SK-N-SH treated with all-trans-retinoic acid at 6 μM for 48 hours (cell line): ENCODE measurements around the gene RELL1.

Experiments used
- ATAC-seq: fragments of 200-7000 bp; cut with Tn5 transposase; 3 replicates; pipeline ENCODE4 v1.9.1; 2020; ENCODE audit warnings: mild to moderate bottlenecking, moderate library complexity
- ARNTL ChIP-seq: fragments of 450-650 bp; formaldehyde crosslinking; IDR thresholded peaks from 2 replicates; pipeline ENCODE4 v1.5.0; 2020; ENCODE audit warnings: low read depth, mild to moderate bottlenecking, moderate library complexity, borderline replicate concordance
- BACH2 ChIP-seq: fragments of 250-450 bp; sonication (Bioruptor Pico); IDR thresholded peaks from 2 replicates; pipeline ENCODE4 v1.9.0; 2021; ENCODE audit warnings: mild to moderate bottlenecking, borderline replicate concordance
- CREB5 ChIP-seq: fragments of 250-450 bp; sonication (Bioruptor Pico); IDR thresholded peaks from 2 replicates; pipeline ENCODE4 v1.5.1; 2020; ENCODE audit warnings: low read depth, mild to moderate bottlenecking, moderate library complexity
- CSDC2 ChIP-seq: fragments of 250-450 bp; sonication (Bioruptor Pico); IDR thresholded peaks from 2 replicates; pipeline ENCODE4 v1.5.0; 2020; ENCODE audit warnings: mild to moderate bottlenecking, moderate library complexity
- CSRNP3 ChIP-seq: fragments of 250-450 bp; sonication (Bioruptor Pico); IDR thresholded peaks from 2 replicates; pipeline ENCODE4 v1.5.1; 2021; ENCODE audit warnings: mild to moderate bottlenecking, moderate library complexity
- ESRRG ChIP-seq: fragments of 250-450 bp; sonication (Bioruptor Pico); IDR thresholded peaks from 2 replicates; pipeline ENCODE4 v1.6.1; 2021; ENCODE audit warnings: mild to moderate bottlenecking
- GLIS3 ChIP-seq: fragments of 250-450 bp; sonication (Bioruptor Pico); IDR thresholded peaks from 2 replicates; pipeline ENCODE4 v1.5.0; 2020; ENCODE audit warnings: mild to moderate bottlenecking, moderate library complexity
- ISL1 ChIP-seq: fragments of 250-450 bp; sonication (Bioruptor Pico); IDR thresholded peaks from 2 replicates; pipeline ENCODE4 v2.1.2; 2022; ENCODE audit warnings: mild to moderate bottlenecking, moderate library complexity
- OSR1 ChIP-seq: fragments of 250-450 bp; sonication (Bioruptor Pico); IDR thresholded peaks from 2 replicates; pipeline ENCODE4 v1.8.0; 2022; ENCODE audit warnings: moderate library complexity, mild to moderate bottlenecking, inconsistent platforms
- PATZ1 ChIP-seq: fragments of 250-450 bp; sonication (Bioruptor Pico); IDR thresholded peaks from 2 replicates; pipeline ENCODE4 v1.8.0; 2020; ENCODE audit warnings: mild to moderate bottlenecking, moderate library complexity, borderline replicate concordance
- POU6F1 ChIP-seq: fragments of 250-450 bp; sonication (Bioruptor Pico); IDR thresholded peaks from 2 replicates; pipeline ENCODE4 v1.8.0; 2021; ENCODE audit warnings: low read depth, mild to moderate bottlenecking, moderate library complexity, borderline replicate concordance
- PPARA ChIP-seq: fragments of 250-450 bp; sonication (Bioruptor Pico); IDR thresholded peaks from 2 replicates; pipeline ENCODE4 v1.5.0; 2020; ENCODE audit warnings: mild to moderate bottlenecking, borderline replicate concordance
- SNAI2 ChIP-seq: fragments of 250-450 bp; sonication (Bioruptor Pico); IDR thresholded peaks from 2 replicates; pipeline ENCODE4 v1.5.0; 2020; ENCODE audit warnings: mild to moderate bottlenecking, moderate library complexity
- TCF4 ChIP-seq: fragments of 250-450 bp; sonication (Bioruptor Pico); IDR thresholded peaks from 2 replicates; pipeline ENCODE4 v1.8.0; 2021; ENCODE audit warnings: mild to moderate bottlenecking, moderate library complexity, borderline replicate concordance
- TOX ChIP-seq: fragments of 250-450 bp; sonication (Bioruptor Pico); IDR thresholded peaks from 2 replicates; pipeline ENCODE4 v1.8.0; 2021; ENCODE audit warnings: mild to moderate bottlenecking, moderate library complexity, borderline replicate concordance
- ZC3H10 ChIP-seq: fragments of 250-450 bp; sonication (Bioruptor Pico); IDR thresholded peaks from 2 replicates; pipeline ENCODE4 v1.5.1; 2021; ENCODE audit warnings: mild to moderate bottlenecking, moderate library complexity
- ZFP3 ChIP-seq: fragments of 250-450 bp; sonication (Bioruptor Pico); IDR thresholded peaks from 2 replicates; pipeline ENCODE4 v1.5.0; 2020; ENCODE audit warnings: mild to moderate bottlenecking, moderate library complexity
- ZFP30 ChIP-seq: fragments of 450-650 bp; formaldehyde crosslinking; IDR thresholded peaks from 2 replicates; pipeline ENCODE4 v1.5.0; 2022; ENCODE audit warnings: mild to moderate bottlenecking, moderate library complexity
- ZNF565 ChIP-seq: fragments of 450-650 bp; formaldehyde crosslinking; conservative IDR thresholded peaks from 2 replicates; pipeline ENCODE4 v1.5.0; 2020; ENCODE audit warnings: low read depth, mild to moderate bottlenecking, moderate library complexity
- ZNF70 ChIP-seq: fragments of 450-650 bp; formaldehyde crosslinking; IDR thresholded peaks from 2 replicates; pipeline ENCODE4 v1.5.0; 2020; ENCODE audit warnings: mild to moderate bottlenecking, moderate library complexity

RELL1 gene

GRCh38 chr4:37661772-37662171 is 24.4 kb downstream of the RELL1 start:
- peak; percentile 52 for ATAC-seq
- TF ChIP-seq ESRRG (CRISPR knock-in tag) (no peak), PATZ1 (CRISPR knock-in tag) (peak; percentile 44; the same call in 1 of the 2 replicates), ISL1 (CRISPR knock-in tag) (peak; percentile 26; the same call in 1 of the 2 replicates)

- no peak for ATAC-seq
- TF ChIP-seq CSDC2 (CRISPR knock-in tag), result no peak
- TF ChIP-seq ISL1 (CRISPR knock-in tag), result no peak
- TF ChIP-seq ESRRG (CRISPR knock-in tag), result no peak
- TF ChIP-seq ZFP3 (CRISPR knock-in tag), result no peak
- TF ChIP-seq ARNTL (CRISPR knock-in tag), result no peak
- no peak for TF ChIP-seq BACH2 (CRISPR knock-in tag)
- no peak for TF ChIP-seq ZNF70
- no peak for TF ChIP-seq CREB5
- no peak for TF ChIP-seq GLIS3 (CRISPR knock-in tag)
- TF ChIP-seq CSRNP3 (CRISPR knock-in tag), result no peak
- TF ChIP-seq ZFP30 (CRISPR knock-in tag), result no peak
- no peak for TF ChIP-seq OSR1 (CRISPR knock-in tag)
These were observed 26.5 kb downstream of the RELL1 start for GRCh38 chr4:37659696-37660095.

- no peak for TF ChIP-seq PATZ1 (CRISPR knock-in tag)
- TF ChIP-seq CSDC2 (CRISPR knock-in tag), result no peak
- TF ChIP-seq OSR1 (CRISPR knock-in tag), result no peak
- no peak for TF ChIP-seq PPARA (CRISPR knock-in tag)
- TF ChIP-seq TOX (CRISPR knock-in tag), result no peak
- no peak for TF ChIP-seq ZFP3 (CRISPR knock-in tag)
- TF ChIP-seq ZFP30 (CRISPR knock-in tag), result no peak
- TF ChIP-seq ZC3H10 (CRISPR knock-in tag), result no peak
- no peak for TF ChIP-seq TCF4 (CRISPR knock-in tag)
- TF ChIP-seq ZNF70, result no peak
- ATAC-seq, result no peak
These were observed 29.5 kb downstream of the RELL1 start for GRCh38 chr4:37656649-37657048.

GRCh38 chr4:37653601-37654000 is 32.6 kb downstream of the RELL1 start:
- TF ChIP-seq PPARA (CRISPR knock-in tag) (no peak), ZNF70 (no peak), PATZ1 (CRISPR knock-in tag) (no peak), SNAI2 (CRISPR knock-in tag) (no peak), ISL1 (CRISPR knock-in tag) (no peak), ZFP30 (CRISPR knock-in tag) (no peak), POU6F1 (CRISPR knock-in tag) (no peak), TOX (CRISPR knock-in tag) (no peak), BACH2 (CRISPR knock-in tag) (no peak), TCF4 (CRISPR knock-in tag) (no peak), GLIS3 (CRISPR knock-in tag) (no peak), ESRRG (CRISPR knock-in tag) (no peak), CSDC2 (CRISPR knock-in tag) (no peak), OSR1 (CRISPR knock-in tag) (no peak), ZNF565 (CRISPR knock-in tag) (no peak)
- TF ChIP-seq, all 23 proteins: peak for 0
- ATAC-seq, result no peak
